ENCODE data around the gene NCR3LG1.
"Not testable (repeated sequence)": the region's sequence is repeated elsewhere in the genome, so short reads cannot be mapped to it uniquely, and the experiment has no call there.

Gene NCR3LG1

DNA sequence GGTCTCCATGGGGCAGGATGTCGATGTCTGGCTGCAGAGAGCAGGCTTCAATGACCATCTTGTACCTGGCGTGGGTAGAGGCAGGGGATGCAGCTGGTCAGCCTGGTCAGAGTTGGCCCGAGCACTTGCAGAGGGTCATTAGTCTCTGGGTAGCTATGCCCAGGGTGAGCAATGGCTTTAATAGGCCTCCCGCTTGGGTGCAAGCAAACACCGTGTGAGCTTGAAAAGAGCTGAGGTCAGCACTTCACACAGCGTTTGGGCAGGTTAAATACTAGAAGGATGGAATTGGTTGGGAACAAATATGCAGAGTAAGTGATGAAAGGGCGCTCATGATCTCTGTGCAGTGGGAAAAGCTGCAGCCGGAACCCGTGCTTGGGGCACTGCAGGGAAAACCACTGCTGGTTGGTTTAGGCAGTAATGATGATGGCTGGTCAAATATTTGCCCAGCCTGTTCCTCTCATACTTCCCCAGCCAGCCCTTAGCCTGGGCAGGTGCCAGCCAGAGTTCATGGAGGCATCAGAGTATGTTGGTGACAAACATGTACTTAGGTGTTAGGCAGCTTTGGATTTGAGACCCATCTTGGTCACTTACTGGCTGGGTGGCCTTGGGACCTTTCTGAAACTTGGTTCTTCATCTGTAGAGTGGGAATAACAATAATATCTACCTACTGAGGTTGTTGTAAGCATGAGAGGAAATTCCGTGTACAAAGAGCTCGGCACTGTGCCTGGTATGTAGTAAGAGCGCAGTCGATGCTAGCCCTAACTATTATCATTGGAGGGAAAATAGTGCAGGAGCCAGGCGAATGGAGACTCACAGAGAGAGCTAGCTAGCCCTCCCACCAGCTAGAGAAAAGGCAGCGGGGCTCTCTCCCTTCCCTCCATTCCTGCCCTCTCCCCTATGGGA, 62.1 kb downstream of the NCR3LG1 start:
- no peak for DNase-seq

DNA sequence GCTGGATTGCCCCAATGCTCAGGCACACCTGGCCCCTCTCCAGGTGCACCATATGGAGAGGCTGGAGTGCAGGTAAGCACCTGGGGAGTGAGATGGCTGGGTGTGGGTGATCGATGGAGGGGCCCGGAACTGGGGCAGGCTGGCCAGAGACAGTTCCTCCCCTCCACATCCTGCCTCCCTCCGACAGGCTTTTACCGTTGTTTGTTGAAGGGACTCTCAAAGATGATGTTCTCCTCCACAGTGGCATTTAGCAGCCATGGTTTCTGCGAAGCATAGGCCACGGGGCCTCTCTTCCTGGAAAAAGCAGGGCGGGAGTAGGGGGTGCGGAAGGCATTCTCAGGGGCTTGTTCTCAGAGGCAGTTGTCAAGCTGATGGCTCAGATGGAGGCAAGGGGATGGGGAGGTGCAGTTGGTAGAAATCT, 62.7 kb downstream of the NCR3LG1 start:
- DNase-seq, result no peak

DNA sequence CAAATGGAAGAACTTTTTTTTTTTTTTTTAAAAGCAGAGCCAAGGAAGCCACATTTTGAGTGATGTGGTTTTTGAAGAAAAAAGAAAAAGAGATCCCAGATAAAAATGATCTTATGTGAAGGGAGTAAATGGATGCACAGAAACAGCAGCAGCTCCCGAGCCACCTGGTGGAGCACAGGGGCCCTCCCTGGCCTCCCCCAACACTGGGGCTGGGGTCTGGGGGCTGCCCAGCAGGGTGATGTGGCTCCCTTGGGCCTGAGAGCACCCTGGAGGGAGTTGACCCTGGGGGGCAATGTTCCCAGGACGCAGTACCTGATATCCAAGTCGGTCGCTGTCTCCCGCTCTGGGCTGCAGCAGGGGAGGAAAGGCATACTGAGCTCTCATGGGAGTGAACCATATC, 63.4 kb downstream of the NCR3LG1 start:
- DNase-seq, result no peak

DNA sequence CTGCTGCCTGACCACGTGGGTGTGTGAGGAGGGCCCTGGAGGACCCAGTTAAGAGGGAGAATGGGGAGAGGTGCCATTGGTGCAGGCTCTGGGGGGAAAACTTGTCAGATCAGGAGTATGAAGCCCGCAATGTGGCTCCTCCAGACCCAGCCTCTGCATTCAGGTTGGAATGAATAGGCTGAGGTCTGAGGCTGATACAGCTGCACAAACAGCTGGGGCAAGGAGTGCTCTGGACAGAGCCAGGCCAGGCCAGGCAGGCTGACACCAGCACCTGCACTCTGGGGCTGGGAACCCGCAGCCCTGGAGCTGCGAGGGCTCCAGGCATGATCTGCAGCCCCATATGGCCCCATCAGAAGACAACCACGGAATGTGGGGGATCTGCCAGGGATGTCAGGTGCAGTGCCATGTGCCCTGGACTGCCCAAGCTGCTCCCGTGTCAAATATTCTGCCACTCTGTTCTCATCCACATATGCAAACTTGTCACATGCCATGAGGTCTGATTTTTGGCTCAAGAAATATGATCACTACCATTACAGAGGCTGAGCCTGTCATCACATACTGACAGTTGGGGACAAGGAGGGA, 64.0 kb downstream of the NCR3LG1 start:
- no peak for DNase-seq

DNA sequence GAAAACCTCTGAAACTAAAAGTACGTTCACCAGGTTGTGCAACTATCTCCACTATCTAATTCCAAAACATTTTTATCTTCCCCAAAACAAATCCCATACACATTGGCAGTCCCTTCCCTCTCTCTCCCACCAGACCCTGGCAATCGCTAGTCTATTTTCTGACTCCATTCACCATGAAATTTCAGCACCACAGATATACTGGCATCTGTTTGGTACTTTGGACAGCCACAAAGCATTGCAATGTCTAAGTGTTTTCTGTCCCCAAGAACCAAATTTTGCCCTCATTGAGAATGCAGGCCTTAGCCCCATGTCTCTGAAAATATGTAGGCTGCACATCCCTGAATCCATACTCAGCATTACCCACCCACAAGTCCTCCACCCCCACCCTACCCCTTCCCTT, 64.9 kb downstream of the NCR3LG1 start:
- DNase-seq, result no peak

DNA sequence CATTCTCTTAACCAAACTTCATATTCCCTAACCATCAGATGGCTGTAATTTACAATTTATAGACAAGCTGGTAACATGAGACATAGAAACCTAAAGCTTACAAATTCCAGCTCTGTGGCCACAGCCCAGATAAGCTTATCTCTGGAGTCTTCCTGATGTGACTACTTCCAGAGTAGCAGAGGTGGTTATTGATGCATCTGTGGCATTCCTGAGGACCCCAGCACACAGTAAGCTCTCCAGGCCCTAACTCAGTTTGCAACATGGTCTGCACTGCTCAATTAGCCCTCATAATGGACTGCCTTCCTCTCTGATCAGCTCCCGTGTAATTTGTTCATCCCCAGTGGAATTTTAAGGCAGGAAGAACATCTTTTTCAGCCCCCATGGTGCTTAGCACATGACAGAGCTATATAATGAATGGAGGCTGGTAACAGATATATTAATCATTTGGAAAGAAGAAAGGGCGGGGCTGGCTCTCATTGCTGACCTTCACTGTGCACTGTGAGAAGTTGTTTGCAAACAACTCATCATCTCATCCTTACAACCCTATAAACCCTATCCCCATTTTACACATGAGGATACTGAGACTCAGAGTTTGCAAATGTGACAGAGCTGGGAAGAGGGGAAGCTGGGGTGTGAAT, 67.0 kb downstream of the NCR3LG1 start:
- DNase-seq, result no peak

DNA sequence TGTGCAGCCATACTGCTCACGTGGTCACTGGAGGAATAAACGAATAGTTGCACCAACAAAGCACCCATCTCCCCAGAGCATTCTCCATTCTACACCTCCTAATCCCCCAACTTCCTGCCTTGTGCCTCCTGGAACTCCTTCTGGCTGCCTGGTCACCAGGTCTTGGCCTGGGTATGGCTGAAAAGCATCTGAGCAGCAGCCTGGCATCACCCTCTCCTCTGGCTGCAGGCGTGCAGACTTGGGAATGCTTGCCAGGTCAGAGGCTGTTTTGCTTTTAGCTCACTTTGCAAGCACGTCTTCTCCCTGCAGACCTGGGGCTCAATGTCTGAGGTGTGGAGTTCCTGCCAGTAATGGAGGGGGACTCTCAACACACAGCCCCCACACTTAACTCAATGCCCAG, 70.2 kb downstream of the NCR3LG1 start:
- no peak for DNase-seq

DNA sequence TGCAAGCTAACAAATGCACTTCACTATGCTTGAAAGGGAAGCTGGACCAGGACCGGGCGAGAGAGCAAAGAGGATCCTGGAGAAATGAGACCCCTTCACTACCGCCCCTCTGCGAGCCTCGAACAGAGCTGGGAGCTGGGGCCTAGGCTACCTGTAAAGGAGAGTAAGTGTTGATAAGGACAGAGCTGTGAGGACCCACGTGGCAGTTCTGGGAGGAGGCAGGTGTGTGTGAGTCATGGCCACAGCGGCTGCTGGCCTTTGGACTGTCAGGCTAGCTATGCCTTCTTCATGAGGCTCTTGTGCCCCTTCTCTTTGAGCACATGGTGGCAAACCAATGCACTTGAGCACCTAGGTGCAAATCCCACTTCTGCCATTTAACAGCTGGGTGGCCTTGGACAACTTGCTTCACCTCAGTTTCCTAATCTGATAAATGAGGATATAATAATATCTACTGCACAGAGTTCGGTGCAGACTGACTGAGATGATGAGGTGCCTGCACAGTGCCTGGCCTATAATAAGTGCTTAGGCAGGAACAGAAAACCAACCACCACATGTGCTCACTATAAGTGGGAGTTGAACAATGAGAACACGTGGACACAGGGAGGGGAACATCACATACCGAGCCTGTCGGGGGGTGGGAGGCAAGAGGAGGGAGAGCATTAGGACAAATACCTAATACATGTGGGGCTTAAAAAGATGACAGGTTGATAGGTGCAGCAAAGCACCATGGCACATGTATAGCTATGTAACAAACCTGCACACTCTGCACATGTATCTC, 72.1 kb downstream of the NCR3LG1 start:
- DNase-seq, result no peak

DNA sequence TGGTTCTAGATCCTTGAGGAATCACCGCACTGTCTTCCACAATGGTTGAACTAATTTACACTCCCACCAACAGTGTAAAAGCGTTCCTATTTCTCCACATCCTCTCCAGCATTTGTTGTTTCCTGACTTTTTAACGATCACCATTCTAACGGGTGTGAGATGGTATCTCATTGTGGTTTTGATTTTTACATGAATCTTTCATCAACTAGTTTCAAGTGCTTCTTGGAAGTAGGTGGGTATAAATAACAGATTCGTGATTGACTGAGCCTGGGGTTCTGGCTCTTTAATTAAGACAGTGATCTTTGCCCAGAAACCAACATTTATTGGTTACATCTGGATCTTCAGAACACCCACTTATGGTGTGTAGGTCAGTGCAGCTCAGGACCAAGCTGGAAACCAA, 74.6 kb downstream of the NCR3LG1 start:
- not testable (repeated sequence) for DNase-seq
